ENCODE data around the gene CDH19.

Gene CDH19, protein sequence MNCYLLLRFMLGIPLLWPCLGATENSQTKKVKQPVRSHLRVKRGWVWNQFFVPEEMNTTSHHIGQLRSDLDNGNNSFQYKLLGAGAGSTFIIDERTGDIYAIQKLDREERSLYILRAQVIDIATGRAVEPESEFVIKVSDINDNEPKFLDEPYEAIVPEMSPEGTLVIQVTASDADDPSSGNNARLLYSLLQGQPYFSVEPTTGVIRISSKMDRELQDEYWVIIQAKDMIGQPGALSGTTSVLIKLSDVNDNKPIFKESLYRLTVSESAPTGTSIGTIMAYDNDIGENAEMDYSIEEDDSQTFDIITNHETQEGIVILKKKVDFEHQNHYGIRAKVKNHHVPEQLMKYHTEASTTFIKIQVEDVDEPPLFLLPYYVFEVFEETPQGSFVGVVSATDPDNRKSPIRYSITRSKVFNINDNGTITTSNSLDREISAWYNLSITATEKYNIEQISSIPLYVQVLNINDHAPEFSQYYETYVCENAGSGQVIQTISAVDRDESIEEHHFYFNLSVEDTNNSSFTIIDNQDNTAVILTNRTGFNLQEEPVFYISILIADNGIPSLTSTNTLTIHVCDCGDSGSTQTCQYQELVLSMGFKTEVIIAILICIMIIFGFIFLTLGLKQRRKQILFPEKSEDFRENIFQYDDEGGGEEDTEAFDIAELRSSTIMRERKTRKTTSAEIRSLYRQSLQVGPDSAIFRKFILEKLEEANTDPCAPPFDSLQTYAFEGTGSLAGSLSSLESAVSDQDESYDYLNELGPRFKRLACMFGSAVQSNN

DNA sequence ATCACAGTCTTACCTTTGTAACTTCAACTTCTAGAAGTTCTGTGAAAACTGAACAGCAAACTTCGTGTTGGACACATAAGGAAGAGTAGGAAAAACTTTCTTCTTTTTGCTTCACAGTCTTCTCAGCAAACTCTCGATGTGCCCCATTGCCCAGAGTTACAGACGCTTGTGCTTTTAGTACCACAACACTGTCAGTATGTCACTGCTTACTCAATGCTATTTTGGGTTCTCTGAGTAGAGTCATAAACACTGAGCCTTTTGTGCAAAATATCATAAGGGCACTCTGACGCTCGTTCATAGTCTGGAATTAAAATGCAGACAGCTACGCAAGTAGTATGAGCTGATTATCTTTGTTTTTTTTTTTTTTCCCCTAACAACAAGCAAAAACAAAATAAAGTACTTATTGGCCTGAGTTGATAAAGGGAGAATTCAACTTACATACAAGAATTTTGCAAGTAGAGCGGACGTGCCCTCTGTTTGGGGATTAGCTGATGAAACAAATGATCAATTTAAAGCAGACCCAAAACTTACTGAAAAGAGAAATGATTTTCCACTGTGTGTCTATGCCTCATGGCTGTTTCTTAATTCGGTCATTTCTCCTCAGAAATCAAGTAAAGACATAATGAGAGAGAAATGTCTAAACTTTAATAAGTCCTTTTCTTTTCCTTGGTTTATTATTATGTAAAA, at the start of gene CDH19:
TSS of gene CDH19 (minus strand) at position 150 of the 687 bp plus-strand sequence. CDS start 31,886 bp downstream, outside the sequence.
- DNase-seq (ENCODE audit: low read depth in 2 of 2), result no peak

DNA sequence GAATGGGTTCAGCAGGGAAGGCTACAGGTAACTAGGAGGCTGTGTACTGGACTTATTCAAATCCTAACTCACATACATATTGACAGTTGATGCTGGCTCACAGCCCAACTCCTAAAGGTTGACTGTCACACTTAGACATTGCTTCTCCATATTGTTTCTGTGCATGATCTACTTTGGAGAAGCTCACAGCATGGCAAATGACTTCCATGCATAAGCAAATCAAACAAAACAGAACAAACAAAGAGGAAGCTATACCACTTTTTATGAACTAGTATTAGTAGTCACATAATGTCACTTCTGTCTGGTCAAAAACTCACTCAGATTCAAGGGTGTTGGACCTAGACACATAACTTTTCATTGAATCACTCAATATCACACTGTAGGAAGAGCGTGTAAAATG, 43.8 kb upstream of the CDH19 start:
- DNase-seq (ENCODE audit: low read depth in 2 of 2), result no peak

DNA sequence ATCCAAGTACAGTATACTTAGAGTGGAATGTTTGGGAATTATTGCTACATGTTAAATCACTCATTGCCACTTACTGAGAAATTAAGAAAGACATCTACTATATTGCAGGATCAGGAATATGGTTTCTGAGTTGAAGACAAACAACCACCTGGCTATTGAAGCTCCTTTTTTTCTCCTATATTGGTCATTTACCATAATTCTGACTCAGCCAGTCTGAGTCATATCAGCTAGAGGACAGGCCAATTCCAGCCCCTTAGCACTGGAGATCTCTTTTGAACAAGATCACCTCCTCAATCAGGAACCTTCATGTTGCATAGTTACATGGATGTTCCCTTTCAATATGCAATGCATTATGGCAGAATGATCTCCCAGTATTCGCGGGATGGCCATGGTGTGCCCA, 42.7 kb upstream of the CDH19 start:
- no peak for DNase-seq (ENCODE audit: low read depth in 2 of 2)

- no peak for DNase-seq (ENCODE audit: low read depth in 2 of 2)
Observed at GRCh38 chr18:66645983-66646382, 42.1 kb upstream of the CDH19 start.

DNA sequence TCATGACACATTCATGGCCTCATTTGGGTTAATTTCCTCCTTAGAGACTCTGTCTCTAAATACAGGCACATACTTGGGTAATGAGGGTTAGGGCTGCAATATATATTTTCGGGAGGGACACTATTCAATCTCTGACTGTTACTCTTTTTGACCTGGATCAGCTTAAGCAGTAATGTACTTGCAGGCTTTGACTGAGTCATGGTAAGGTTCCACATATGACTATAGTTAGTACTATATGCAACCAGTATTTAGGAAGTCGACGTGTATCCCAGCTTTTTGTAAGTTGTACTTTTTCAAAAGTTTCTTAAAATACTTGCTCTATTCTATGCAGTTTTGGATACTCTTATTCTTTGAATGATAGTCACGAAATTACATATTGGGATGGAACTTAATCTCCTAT, 37.2 kb upstream of the CDH19 start:
- no peak for DNase-seq (ENCODE audit: low read depth in 2 of 2)

DNA sequence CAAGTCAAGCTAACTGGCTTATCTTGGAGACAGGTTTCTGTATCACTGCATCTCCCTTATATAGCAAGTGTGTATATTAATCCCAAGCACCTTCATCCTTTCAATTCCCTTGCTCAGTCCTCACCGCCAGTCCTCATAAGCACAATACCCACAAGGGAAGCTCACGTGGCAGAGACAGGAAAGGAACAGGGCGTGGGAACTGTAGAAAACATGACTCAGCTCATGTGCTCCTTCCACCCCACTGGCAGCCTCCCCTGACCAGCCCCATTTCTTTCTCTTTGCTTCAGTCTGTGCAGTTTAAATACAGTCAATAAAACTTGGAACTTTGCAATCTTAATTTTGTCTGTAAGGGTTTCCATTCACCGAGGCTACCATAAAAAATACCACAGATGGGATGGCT, 36.5 kb upstream of the CDH19 start:
- DNase-seq (ENCODE audit: low read depth in 2 of 2), result no peak

DNA sequence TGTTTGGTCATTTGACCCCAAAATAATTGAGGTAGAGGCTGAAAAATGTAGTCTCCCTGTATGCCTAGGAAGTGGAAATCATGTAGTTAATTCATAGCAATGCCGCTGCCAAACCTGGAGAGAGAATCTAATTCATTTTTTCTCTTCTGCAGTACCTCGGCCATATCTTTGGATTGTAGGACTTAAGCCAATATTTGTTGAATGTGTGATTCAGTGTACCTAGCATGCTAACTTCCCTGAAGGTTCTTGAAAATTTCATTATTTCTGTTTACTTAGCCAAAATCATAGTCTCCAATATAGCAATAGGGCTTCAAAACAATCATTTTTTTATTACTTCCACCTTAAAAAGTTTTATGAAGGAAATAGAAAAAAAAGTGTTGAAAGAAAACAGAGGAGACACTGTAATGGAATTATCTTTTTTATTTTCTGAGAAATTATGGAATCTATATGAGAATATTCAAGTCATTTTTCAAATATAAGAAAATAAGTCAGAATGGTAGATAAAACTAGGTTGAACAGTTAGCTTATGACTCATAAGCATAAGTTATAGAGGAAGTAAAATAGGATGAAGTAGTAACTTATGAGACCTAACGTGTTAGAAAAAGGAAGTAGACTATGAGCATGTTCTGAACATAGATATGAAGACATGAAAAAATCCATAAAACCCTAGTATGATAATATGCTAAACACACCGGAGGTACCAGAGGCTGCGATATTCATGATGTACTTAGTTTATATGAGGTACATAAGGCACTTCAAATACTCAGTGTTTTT, 35.2 kb upstream of the CDH19 start:
- DNase-seq (ENCODE audit: low read depth in 2 of 2), result no peak

- no peak for DNase-seq (ENCODE audit: low read depth in 2 of 2)
Observed at GRCh38 chr18:66635342-66635741, 31.5 kb upstream of the CDH19 start.

- no peak for DNase-seq (ENCODE audit: low read depth in 2 of 2)
Observed at GRCh38 chr18:66632756-66633155, 28.9 kb upstream of the CDH19 start.

GRCh38 chr18:66630831-66631230, 26.9 kb upstream of the CDH19 start:
- no peak for DNase-seq (ENCODE audit: low read depth in 2 of 2)

DNA sequence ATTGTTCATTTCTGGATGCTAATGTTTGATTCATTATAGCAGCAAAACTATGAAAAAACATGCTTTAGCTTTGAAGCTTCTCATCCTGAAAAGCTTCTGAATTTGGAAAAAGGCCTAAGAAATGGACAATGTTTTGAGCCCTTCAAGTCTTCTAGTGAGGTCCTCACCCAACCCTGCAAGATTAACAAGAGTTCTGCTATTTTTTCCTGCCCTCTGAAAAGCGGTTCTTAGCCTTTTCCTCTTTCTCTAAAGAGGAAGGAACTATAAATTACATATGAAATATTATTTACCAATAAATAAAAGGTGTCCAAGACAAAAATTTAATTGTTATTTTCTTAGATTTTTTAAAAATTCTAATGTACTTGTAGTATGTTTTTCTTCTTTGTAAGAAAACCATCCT, 19.9 kb upstream of the CDH19 start:
- DNase-seq (ENCODE audit: low read depth in 2 of 2), result no peak

- no peak for DNase-seq (ENCODE audit: low read depth in 2 of 2)
Observed at GRCh38 chr18:66621816-66622576, 18.1 kb upstream of the CDH19 start.

DNA sequence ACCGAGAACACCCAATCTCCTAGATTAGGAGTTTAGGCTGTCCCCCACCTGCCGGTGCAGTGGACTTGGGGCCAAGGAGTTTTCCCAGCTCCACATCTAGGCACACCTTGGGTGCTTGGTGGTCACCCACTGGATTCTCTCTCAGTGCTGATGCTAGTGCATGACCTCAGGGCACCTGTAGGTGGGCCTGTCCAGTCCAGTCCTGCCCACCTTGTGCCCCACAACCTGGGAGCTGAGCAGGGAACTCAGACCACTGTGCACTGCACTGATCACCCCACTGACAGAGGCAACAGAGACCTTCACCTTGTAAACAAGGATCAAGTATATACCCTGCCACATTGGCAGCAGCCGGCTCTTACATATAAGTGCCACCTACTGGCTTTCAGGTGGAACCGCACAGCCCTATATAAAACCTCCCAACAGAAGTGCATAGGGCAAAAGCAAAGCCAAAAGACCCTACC, 12.7 kb upstream of the CDH19 start:
- no peak for DNase-seq (ENCODE audit: low read depth in 2 of 2)

- no peak for DNase-seq (ENCODE audit: low read depth in 2 of 2)
Observed at GRCh38 chr18:66615176-66615575, 11.3 kb upstream of the CDH19 start.

DNA sequence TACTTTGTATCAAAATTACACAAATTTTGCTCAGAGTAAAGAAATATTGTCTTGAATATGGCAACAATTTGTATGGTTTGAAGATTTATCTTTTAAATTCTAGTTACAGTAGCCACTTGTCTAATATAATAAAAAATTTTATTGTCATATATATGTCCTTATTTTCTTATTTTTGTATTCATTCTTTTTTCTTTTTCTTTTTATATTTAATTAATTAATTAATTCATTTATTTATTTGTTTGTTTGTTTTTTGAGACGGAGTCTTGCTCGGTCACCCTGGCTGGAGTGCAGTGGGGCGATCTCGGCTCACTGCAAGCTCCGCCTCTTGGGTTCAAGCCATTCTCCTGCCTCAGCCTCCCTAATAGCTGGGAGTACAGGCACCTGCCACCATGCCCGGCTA, 3.7 kb upstream of the CDH19 start:
- no peak for DNase-seq (ENCODE audit: low read depth in 2 of 2)

DNA sequence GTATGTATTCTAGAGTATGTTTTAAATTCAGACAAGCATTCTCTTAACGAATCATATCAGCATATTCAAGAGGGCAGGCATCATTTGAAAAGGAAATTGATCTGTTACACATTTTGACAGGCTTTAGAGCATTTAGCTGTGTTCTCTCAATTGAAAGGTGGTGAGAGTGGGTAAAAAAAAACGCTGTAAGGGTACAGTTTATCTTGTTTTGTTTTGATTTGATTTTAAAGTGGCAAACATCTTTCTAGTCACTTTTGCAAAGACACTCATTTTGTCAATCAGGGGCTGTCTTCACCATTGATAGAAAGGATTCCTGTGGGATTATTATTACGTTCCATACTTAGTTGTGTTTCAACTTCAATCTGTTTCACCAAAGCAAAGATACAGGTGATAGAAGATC, 2.2 kb downstream of the CDH19 start:
- DNase-seq (ENCODE audit: low read depth in 2 of 2), result no peak

DNA sequence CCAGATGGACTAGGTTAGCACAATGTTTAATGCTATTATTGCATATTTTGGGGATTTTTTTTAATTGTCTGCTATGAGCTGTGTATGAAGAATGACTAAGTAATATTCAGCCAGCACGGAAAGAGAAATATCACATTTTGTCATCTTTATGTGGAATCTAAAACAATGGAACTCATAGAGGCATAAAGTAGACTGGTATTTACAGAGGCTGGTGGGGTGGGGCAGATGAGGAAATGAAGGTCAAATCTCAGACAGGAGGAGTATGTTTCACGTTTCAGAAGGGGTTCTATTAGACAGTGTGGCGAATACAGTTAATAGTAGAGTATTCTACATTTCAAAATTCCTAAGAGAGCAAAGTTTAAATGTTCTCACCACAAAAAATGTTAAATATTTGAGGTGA, 4.7 kb downstream of the CDH19 start:
- DNase-seq (ENCODE audit: low read depth in 2 of 2), result no peak

DNA sequence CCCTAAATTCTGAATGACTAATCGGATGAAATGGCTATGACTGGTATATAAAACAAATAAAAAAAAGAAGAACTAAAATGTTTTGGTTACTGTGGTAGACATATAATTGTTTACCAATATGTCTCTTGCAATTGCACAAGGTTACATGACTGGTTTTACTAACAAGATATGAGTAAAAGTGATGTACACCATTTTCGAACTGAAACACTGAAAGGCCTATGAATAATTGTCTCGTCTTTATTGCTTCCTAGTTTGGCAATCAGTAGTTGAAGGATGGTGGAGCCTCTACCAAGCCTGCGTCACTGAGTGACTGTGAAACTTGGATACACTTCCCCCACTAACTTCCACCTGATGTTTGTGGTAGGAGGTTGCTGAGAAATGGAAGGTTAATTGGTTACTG, 16.5 kb downstream of the CDH19 start:
- DNase-seq (ENCODE audit: low read depth in 2 of 2), result no peak

GRCh38 chr18:66582211-66582610, 21.7 kb downstream of the CDH19 start:
- DNase-seq (ENCODE audit: low read depth in 2 of 2), result no peak

- DNase-seq (ENCODE audit: low read depth in 2 of 2), result no peak
Observed at GRCh38 chr18:66575263-66575662, 28.6 kb downstream of the CDH19 start.

DNA sequence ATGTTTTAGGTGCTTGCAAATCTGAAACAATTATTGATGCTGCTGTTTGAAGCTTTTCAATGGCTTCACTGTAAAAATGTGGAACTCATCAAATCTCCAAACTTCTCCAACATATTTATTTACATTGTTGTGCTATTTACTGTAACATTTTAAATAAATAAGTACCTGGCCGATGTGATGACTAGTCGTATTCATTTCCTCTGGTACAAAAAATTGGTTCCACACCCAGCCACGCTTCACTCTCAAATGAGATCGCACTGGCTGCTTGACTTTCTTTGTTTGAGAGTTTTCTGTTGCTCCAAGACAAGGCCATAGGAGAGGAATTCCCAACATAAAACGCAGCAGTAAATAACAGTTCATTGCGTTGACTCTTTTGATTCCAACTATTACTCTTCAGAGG, 32.0 kb downstream of the CDH19 start:
- DNase-seq (ENCODE audit: low read depth in 2 of 2), result no peak

Measured in stimulated activated CD8-positive, alpha-beta memory T cell treated with anti-CD3 and anti-CD28 coated beads, Interleukin-7, amount 100 ng/mL, for 1 hour (primary cell).